ENCODE data around the gene PALM. TPM values are rescaled to one million over a fixed set of nuclear protein-coding genes. Genes with fewer than 3 reads are reported as not detected.

Gene PALM
- total and polyA plus RNA-seq, 9 of the 15 experiments (the other 6 are each of a cell fraction or from before 2014, with no cell fraction given): 0.04 to 6.6 (median 1.7) TPM

DNA sequence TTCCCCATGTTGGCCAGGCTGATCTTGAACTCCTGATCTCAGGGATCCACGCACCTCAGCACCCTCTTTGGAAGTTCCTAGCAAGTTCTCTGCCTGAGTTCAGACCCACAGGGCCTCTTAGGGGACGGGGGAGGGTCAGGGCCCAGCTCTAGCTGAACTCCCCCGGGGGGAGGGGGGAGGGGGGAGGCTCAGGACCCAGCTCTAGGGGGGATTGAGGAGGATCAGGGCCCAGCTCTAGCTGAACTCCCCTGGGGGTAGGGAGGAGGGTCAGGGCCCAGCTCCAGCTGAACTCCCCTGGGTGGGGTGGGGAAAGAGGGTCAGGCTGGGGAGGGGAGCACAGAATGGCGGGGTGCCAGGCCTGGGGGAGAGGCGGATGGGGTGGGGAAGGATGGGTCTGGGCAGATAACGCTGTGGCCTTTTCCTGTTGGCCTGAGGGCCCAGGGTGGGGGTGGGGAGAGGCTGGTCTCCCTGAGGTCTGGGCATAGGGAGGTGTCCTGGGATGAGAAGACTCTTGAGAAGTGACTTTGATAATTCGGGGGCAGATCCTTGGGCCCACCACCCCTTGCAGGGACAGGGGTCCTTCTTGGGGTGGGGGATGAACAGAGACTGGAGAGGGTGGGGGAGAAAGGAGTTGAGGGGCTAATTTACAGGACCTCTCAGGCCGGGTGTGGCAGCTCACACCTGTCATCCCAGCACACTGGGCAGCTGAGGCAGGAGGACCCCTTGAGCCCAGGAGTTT is 83.0 kb downstream of the PALM start (continued):
- no peak for TF ChIP-seq U2AF2 (optimal IDR thresholded peaks at IDR 0.05; ENCODE audit: low read depth, low read length)
- TF ChIP-seq ARHGAP35 (IDR thresholded peaks at IDR 0.05; ENCODE audit: partially characterized antibody): no peak
- no peak for TF ChIP-seq SLC30A9 (CRISPR knock-in tag; IDR thresholded peaks at IDR 0.05)
- TF ChIP-seq ZNF699 (CRISPR knock-in tag; IDR thresholded peaks at IDR 0.05; ENCODE audit: insufficient replicate concordance): no peak
- no peak for TF ChIP-seq CHD4 (IDR thresholded peaks at IDR 0.05; ENCODE audit: insufficient read depth, insufficient replicate concordance, low read depth, low read length, poor library complexity, severe bottlenecking)
- peak; percentile 13 to 61; a peak in 3 of 4 replicates for TF ChIP-seq TRIM24 (IDR thresholded peaks at IDR 0.05)
- TF ChIP-seq, protein P1, sequence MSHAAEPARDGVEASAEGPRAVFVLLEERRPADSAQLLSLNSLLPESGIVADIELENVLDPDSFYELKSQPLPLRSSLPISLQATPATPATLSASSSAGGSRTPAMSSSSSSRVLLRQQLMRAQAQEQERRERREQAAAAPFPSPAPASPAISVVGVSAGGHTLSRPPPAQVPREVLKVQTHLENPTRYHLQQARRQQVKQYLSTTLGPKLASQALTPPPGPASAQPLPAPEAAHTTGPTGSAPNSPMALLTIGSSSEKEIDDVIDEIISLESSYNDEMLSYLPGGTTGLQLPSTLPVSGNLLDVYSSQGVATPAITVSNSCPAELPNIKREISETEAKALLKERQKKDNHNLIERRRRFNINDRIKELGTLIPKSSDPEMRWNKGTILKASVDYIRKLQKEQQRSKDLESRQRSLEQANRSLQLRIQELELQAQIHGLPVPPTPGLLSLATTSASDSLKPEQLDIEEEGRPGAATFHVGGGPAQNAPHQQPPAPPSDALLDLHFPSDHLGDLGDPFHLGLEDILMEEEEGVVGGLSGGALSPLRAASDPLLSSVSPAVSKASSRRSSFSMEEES (CRISPR knock-in tag; IDR thresholded peaks at IDR 0.05): no peak
- peak; percentile 65 for TF ChIP-seq POLR2AphosphoS5 (IDR thresholded peaks at IDR 0.05; ENCODE audit: control insufficient read depth, insufficient read depth, low read depth, low read length)
- TF ChIP-seq, protein P2, sequence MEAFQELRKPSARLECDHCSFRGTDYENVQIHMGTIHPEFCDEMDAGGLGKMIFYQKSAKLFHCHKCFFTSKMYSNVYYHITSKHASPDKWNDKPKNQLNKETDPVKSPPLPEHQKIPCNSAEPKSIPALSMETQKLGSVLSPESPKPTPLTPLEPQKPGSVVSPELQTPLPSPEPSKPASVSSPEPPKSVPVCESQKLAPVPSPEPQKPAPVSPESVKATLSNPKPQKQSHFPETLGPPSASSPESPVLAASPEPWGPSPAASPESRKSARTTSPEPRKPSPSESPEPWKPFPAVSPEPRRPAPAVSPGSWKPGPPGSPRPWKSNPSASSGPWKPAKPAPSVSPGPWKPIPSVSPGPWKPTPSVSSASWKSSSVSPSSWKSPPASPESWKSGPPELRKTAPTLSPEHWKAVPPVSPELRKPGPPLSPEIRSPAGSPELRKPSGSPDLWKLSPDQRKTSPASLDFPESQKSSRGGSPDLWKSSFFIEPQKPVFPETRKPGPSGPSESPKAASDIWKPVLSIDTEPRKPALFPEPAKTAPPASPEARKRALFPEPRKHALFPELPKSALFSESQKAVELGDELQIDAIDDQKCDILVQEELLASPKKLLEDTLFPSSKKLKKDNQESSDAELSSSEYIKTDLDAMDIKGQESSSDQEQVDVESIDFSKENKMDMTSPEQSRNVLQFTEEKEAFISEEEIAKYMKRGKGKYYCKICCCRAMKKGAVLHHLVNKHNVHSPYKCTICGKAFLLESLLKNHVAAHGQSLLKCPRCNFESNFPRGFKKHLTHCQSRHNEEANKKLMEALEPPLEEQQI (IDR thresholded peaks at IDR 0.05): no peak
- TF ChIP-seq, protein P3, sequence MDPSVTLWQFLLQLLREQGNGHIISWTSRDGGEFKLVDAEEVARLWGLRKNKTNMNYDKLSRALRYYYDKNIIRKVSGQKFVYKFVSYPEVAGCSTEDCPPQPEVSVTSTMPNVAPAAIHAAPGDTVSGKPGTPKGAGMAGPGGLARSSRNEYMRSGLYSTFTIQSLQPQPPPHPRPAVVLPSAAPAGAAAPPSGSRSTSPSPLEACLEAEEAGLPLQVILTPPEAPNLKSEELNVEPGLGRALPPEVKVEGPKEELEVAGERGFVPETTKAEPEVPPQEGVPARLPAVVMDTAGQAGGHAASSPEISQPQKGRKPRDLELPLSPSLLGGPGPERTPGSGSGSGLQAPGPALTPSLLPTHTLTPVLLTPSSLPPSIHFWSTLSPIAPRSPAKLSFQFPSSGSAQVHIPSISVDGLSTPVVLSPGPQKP (CRISPR knock-in tag; IDR thresholded peaks at IDR 0.05): no peak
- no peak for TF ChIP-seq ZNF165 (CRISPR knock-in tag; IDR thresholded peaks at IDR 0.05; ENCODE audit: borderline replicate concordance)
- no peak for TF ChIP-seq ZNF695 (CRISPR knock-in tag; IDR thresholded peaks at IDR 0.05)
- peak; percentile 29 for TF ChIP-seq PHF20 (IDR thresholded peaks at IDR 0.05; ENCODE audit: partially characterized antibody)
- no peak for TF ChIP-seq FOXM1 (IDR thresholded peaks at IDR 0.05; ENCODE audit: low read depth)
- no peak for TF ChIP-seq FOXM1 (CRISPR knock-in tag; IDR thresholded peaks at IDR 0.05; ENCODE audit: low read depth)
- TF ChIP-seq, protein P4, sequence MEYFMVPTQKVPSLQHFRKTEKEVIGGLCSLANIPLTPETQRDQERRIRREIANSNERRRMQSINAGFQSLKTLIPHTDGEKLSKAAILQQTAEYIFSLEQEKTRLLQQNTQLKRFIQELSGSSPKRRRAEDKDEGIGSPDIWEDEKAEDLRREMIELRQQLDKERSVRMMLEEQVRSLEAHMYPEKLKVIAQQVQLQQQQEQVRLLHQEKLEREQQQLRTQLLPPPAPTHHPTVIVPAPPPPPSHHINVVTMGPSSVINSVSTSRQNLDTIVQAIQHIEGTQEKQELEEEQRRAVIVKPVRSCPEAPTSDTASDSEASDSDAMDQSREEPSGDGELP (CRISPR knock-in tag; IDR thresholded peaks at IDR 0.05; ENCODE audit: borderline replicate concordance): peak; percentile 66; the same call in 1 of the 2 replicates
- no peak for TF ChIP-seq CCAR2 (IDR thresholded peaks at IDR 0.05; ENCODE audit: low read depth, low read length)
- peak; percentile 82 for TF ChIP-seq ARID1B (IDR thresholded peaks at IDR 0.05)
- TF ChIP-seq, protein P5, sequence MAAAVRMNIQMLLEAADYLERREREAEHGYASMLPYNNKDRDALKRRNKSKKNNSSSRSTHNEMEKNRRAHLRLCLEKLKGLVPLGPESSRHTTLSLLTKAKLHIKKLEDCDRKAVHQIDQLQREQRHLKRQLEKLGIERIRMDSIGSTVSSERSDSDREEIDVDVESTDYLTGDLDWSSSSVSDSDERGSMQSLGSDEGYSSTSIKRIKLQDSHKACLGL (CRISPR knock-in tag; IDR thresholded peaks at IDR 0.05; ENCODE audit: borderline replicate concordance, poor library complexity, severe bottlenecking): no peak
- TF ChIP-seq U2AF1 (optimal IDR thresholded peaks at IDR 0.05; ENCODE audit: low read depth, low read length): no peak
- TF ChIP-seq BRCA1 (IDR thresholded peaks at IDR 0.05): no peak
- no peak for TF ChIP-seq BRCA1 (CRISPR knock-in tag; IDR thresholded peaks at IDR 0.05)

Measured in K562 (cell line).